Activated naive CD4-positive, alpha-beta T cell treated with anti-CD3 and anti-CD28 coated beads for 36 hours (primary cell): ENCODE measurements around the gene SCARB2. TPM values are rescaled to one million over a fixed set of nuclear protein-coding genes. Genes with fewer than 3 reads are reported as not detected.
A peak's percentile ranks its signal among the peaks of the same experiment; 100 is the strongest.

Source experiments
- CTCF ChIA-PET: fragments of 350-600 bp; sonication (Branson Sonifier 250); formaldehyde crosslinking; loops from one replicate; lab custom pipeline; 2021; ENCODE audit warnings: antibody characterized with exemption; lab: Charles Lee
- DNase-seq: peaks from one replicate; pipeline ENCODE4 v3.0.0-alpha.2; 2020
- H3K27ac Mint-ChIP-seq: one replicate; pipeline ENCODE4 v1.8.0; 2021; ENCODE audit warnings: mild to moderate bottlenecking, mixed read lengths
- H3K27me3 Mint-ChIP-seq: one replicate; pipeline ENCODE4 v1.8.0; 2021; ENCODE audit warnings: low read depth, mixed read lengths
- H3K36me3 Mint-ChIP-seq: one replicate; pipeline ENCODE4 v1.8.0; 2021; ENCODE audit warnings: low read depth, mixed read lengths
- H3K4me1 Mint-ChIP-seq: one replicate; pipeline ENCODE4 v1.8.0; 2021; ENCODE audit warnings: low read depth, mixed read lengths
- H3K4me3 Mint-ChIP-seq: one replicate; pipeline ENCODE4 v1.8.0; 2021; ENCODE audit warnings: mild to moderate bottlenecking, moderate library complexity, mixed read lengths
- H3K9me3 Mint-ChIP-seq: one replicate; pipeline ENCODE4 v1.8.0; 2021; ENCODE audit warnings: mixed read lengths
- intact Hi-C: fragments of 100-400 bp; cut with micrococcal nuclease; formaldehyde crosslinking; loops from one replicate; pipeline ENCODE4 v1.15.1; 2023
- total RNA-seq, 2 experiments: library from RNA; stranded (reverse); gene quantifications; one replicate each; pipeline ENCODE4 v1.2.3, GENCODE V29; 2021

The SCARB2 gene
- total RNA-seq, 2 experiments from 2014 or later = 5.4 to 7.8 TPM

- H3K4me3 Mint-ChIP-seq = no peak overlapping the region
- H3K4me1 Mint-ChIP-seq = peaks cover 25% of the 10 kb centered on the region
- no peaks in the 10 kb centered on the region for H3K36me3 Mint-ChIP-seq
- intact Hi-C loops = no loop called here
- H3K27me3 Mint-ChIP-seq = no peaks in the 10 kb centered on the region
- CTCF ChIA-PET = no interaction called here
- H3K9me3 Mint-ChIP-seq = no peaks in the 10 kb centered on the region
- H3K27ac Mint-ChIP-seq = no peak overlapping the region
- no peak for DNase-seq
Observed at GRCh38 chr4:76207549-76207948, 6.1 kb downstream of the SCARB2 start.

GRCh38 chr4:76206222-76206942, 7.2 kb downstream of the SCARB2 start:
- intact Hi-C loops = no loop called here
- Mint-ChIP-seq H3K4me1 (peaks cover 18% of the 10 kb centered on the region), H3K36me3 (no peaks in the 10 kb centered on the region), H3K27ac (no peak overlapping the region), H3K27me3 (no peaks in the 10 kb centered on the region), H3K9me3 (no peaks in the 10 kb centered on the region), H3K4me3 (no peak overlapping the region)
- DNase-seq = no peak
- CTCF ChIA-PET = no interaction called here

GRCh38 chr4:76205476-76205875, 8.1 kb downstream of the SCARB2 start:
- Mint-ChIP-seq H3K9me3 (no peaks in the 10 kb centered on the region), H3K27me3 (no peaks in the 10 kb centered on the region), H3K27ac (no peak overlapping the region), H3K4me1 (peaks cover 26% of the 10 kb centered on the region), H3K36me3 (no peaks in the 10 kb centered on the region), H3K4me3 (no peak overlapping the region)
- CTCF ChIA-PET = no interaction called here
- intact Hi-C loops = no loop called here
- DNase-seq = no peak

- intact Hi-C loops = no loop called here
- Mint-ChIP-seq H3K4me3 (no peak overlapping the region), H3K9me3 (no peaks in the 10 kb centered on the region), H3K27me3 (no peaks in the 10 kb centered on the region), H3K27ac (no peak overlapping the region), H3K36me3 (no peaks in the 10 kb centered on the region), H3K4me1 (peaks cover 28% of the 10 kb centered on the region)
- DNase-seq = no peak
- CTCF ChIA-PET = no interaction called here
Observed at GRCh38 chr4:76204936-76205335, 8.7 kb downstream of the SCARB2 start.

GRCh38 chr4:76203541-76203940, 10.1 kb downstream of the SCARB2 start:
- Mint-ChIP-seq H3K4me1 (peaks cover 36% of the 10 kb centered on the region), H3K27me3 (no peaks in the 10 kb centered on the region), H3K36me3 (no peaks in the 10 kb centered on the region), H3K27ac (no peak overlapping the region), H3K4me3 (no peak overlapping the region), H3K9me3 (no peaks in the 10 kb centered on the region)
- CTCF ChIA-PET = interaction anchor here (0.8 to 2.3 kb wide), 2 partner anchors 24 to 48 kb away, joined by 3 to 7 read pairs; partner anchors contain the start of gene FAM47E
- DNase-seq = no peak
- intact Hi-C loops = no loop called here

GRCh38 chr4:76201276-76201675, 12.3 kb downstream of the SCARB2 start:
- peaks cover 38% of the 10 kb centered on the region for H3K4me1 Mint-ChIP-seq

GRCh38 chr4:76200771-76201231, 12.8 kb downstream of the SCARB2 start:
- peak; percentile 63 for DNase-seq
- Mint-ChIP-seq H3K9me3 (no peaks in the 10 kb centered on the region), H3K36me3 (no peaks in the 10 kb centered on the region), H3K4me1 (peaks cover 38% of the 10 kb centered on the region), H3K4me3 (no peak overlapping the region), H3K27me3 (no peaks in the 10 kb centered on the region), H3K27ac (no peak overlapping the region)
- intact Hi-C loops = no loop called here
- CTCF ChIA-PET = interaction anchor here (1.0 to 1.3 kb wide), 3 partner anchors 9 to 20 kb away, joined by 3 to 8 read pairs (median 5); partner anchors contain the start of gene SCARB2

More at GRCh38 chr4:76201276-76201675, 12.3 kb downstream of the SCARB2 start:
- no peak for DNase-seq
- H3K4me3 Mint-ChIP-seq = no peak overlapping the region
- H3K9me3 Mint-ChIP-seq = no peaks in the 10 kb centered on the region
- H3K27ac Mint-ChIP-seq = no peak overlapping the region
- no peaks in the 10 kb centered on the region for H3K27me3 Mint-ChIP-seq
- intact Hi-C loops = no loop called here
- CTCF ChIA-PET = no interaction called here
- no peaks in the 10 kb centered on the region for H3K36me3 Mint-ChIP-seq

GRCh38 chr4:76199664-76200211, 13.9 kb downstream of the SCARB2 start:
- intact Hi-C loops = loop anchor here (1.0 to 5.0 kb wide), 2 partner anchors 51 to 103 kb away; partner anchors contain the start of gene NUP54
- no peaks in the 10 kb centered on the region for H3K9me3 Mint-ChIP-seq
- H3K27ac Mint-ChIP-seq = peak overlapping the region; percentile 34
- CTCF ChIA-PET = interaction anchor here (1.0 to 1.7 kb wide), 5 partner anchors 10 to 178 kb away, joined by 3 to 8 read pairs (median 5); partner anchors contain the start of gene SCARB2
- no peaks in the 10 kb centered on the region for H3K27me3 Mint-ChIP-seq
- peak overlapping the region; percentile 23 for H3K4me3 Mint-ChIP-seq
- H3K4me1 Mint-ChIP-seq = peaks cover 38% of the 10 kb centered on the region
- peak; percentile 60 for DNase-seq
- H3K36me3 Mint-ChIP-seq = peaks cover 1% of the 10 kb centered on the region

- no peak overlapping the region for H3K27ac Mint-ChIP-seq
- no peaks in the 10 kb centered on the region for H3K9me3 Mint-ChIP-seq
- H3K36me3 Mint-ChIP-seq = peaks cover 13% of the 10 kb centered on the region
- intact Hi-C loops = loop anchor here (1.0 to 5.0 kb wide), 3 partner anchors 16 to 104 kb away; partner anchors contain the start of gene NUP54
- CTCF ChIA-PET = interaction anchor here (0.7 to 1.7 kb wide), 4 partner anchors 17 to 179 kb away, joined by 3 to 7 read pairs (median 3); partner anchors contain the start of gene FAM47E
- H3K4me3 Mint-ChIP-seq = peak overlapping the region; percentile 8
- H3K27me3 Mint-ChIP-seq = no peaks in the 10 kb centered on the region
- peak; percentile 73 for DNase-seq
- peaks cover 34% of the 10 kb centered on the region for H3K4me1 Mint-ChIP-seq
Observed at GRCh38 chr4:76198411-76199237, 15.0 kb downstream of the SCARB2 start.

GRCh38 chr4:76197971-76198410, 15.6 kb downstream of the SCARB2 start:
- intact Hi-C loops = loop anchor here (1.0 to 5.0 kb wide), 2 partner anchors 16 to 104 kb away; no protein-coding TSS in a partner anchor
- Mint-ChIP-seq H3K27me3 (no peaks in the 10 kb centered on the region), H3K4me3 (no peak overlapping the region), H3K27ac (no peak overlapping the region), H3K9me3 (no peaks in the 10 kb centered on the region), H3K36me3 (peaks cover 16% of the 10 kb centered on the region), H3K4me1 (peaks cover 34% of the 10 kb centered on the region)
- CTCF ChIA-PET = interaction anchor here (1.4 to 1.6 kb wide), 2 partner anchors 17 to 18 kb away, joined by 3 to 7 read pairs; no protein-coding TSS in a partner anchor
- DNase-seq = peak; percentile 49

- Mint-ChIP-seq H3K4me1 (peaks cover 34% of the 10 kb centered on the region), H3K9me3 (peaks cover 4% of the 10 kb centered on the region), H3K36me3 (peaks cover 22% of the 10 kb centered on the region), H3K4me3 (no peak overlapping the region), H3K27me3 (no peaks in the 10 kb centered on the region), H3K27ac (no peak overlapping the region)
- no peak for DNase-seq
- intact Hi-C loops = loop anchor here (5.0 kb wide), 1 partner anchor 105 kb away; no protein-coding TSS in a partner anchor
- CTCF ChIA-PET = interaction anchor here (0.6 to 1.6 kb wide), 2 partner anchors 18 to 36 kb away, joined by 3 to 7 read pairs; no protein-coding TSS in a partner anchor
Observed at GRCh38 chr4:76197031-76197743, 16.4 kb downstream of the SCARB2 start.
